H9 (cell line): Measurements from ENCODE around the gene TRAF2. TPM values are rescaled to one million over a fixed set of nuclear protein-coding genes. Genes with fewer than 3 reads are reported as not detected.

Source experiments
- DNase-seq: peaks from one replicate; pipeline ENCODE4 v3.0.0-alpha.2; 2017
- H2AFZ ChIP-seq: one replicate; pipeline ENCODE4 v1.6.1; 2013; ENCODE audit warnings: mild to moderate bottlenecking, low read length, control low read depth, moderate library complexity
- H2AK5ac ChIP-seq: 2 replicates; pipeline ENCODE4 v1.6.1; 2013; ENCODE audit warnings: low read length, control low read depth, mixed read lengths; ENCODE audit not compliant: insufficient read length
- H2BK120ac ChIP-seq: one replicate; pipeline ENCODE4 v1.6.1; 2013; ENCODE audit warnings: low read depth, mild to moderate bottlenecking, low read length, control low read depth, inconsistent platforms; ENCODE audit not compliant: poor library complexity, severe bottlenecking
- H2BK12ac ChIP-seq: 2 replicates; pipeline ENCODE4 v1.6.1; 2013; ENCODE audit warnings: low read length, control low read depth, mixed read lengths, low read depth; ENCODE audit not compliant: insufficient read length
- H2BK15ac ChIP-seq: 2 replicates; pipeline ENCODE4 v1.6.1; 2013; ENCODE audit warnings: low read depth, low read length, control low read depth
- H2BK20ac ChIP-seq: one replicate; pipeline ENCODE4 v1.6.1; 2013; ENCODE audit warnings: low read depth, mild to moderate bottlenecking, low read length, control low read depth, inconsistent platforms; ENCODE audit not compliant: poor library complexity, severe bottlenecking
- H2BK5ac ChIP-seq: 2 replicates; pipeline ENCODE4 v1.6.1; 2013; ENCODE audit warnings: low read length, control low read depth, mixed read lengths; ENCODE audit not compliant: insufficient read length
- H3K14ac ChIP-seq: 2 replicates; pipeline ENCODE4 v1.6.1; 2013; ENCODE audit warnings: low read length, control low read depth; ENCODE audit not compliant: insufficient read depth
- H3K18ac ChIP-seq: 2 replicates; pipeline ENCODE4 v1.6.1; 2013; ENCODE audit warnings: low read depth, mild to moderate bottlenecking, mixed read lengths, low read length, control low read depth; ENCODE audit not compliant: insufficient read length
- H3K23ac ChIP-seq: 2 replicates; pipeline ENCODE4 v1.6.1; 2013; ENCODE audit warnings: low read length, control low read depth, mixed read lengths, low read depth; ENCODE audit not compliant: insufficient read length
- H3K23me2 ChIP-seq: 2 replicates; pipeline ENCODE4 v1.6.1; 2013; ENCODE audit warnings: low read depth, mild to moderate bottlenecking, mixed read lengths, low read length, control low read depth; ENCODE audit not compliant: insufficient read length, poor library complexity, severe bottlenecking
- H3K27ac ChIP-seq: 2 replicates; pipeline ENCODE4 v1.5.1; 2013; ENCODE audit warnings: low read length, control low read depth, mixed read lengths, low read depth; ENCODE audit not compliant: insufficient read length
- H3K27me3 ChIP-seq: 2 replicates; pipeline ENCODE4 v1.6.1; 2013; ENCODE audit warnings: low read length, control low read depth, inconsistent platforms; ENCODE audit not compliant: insufficient read depth
- H3K4ac ChIP-seq: 2 replicates; pipeline ENCODE4 v1.6.1; 2013; ENCODE audit warnings: low read depth, mild to moderate bottlenecking, control low read depth, inconsistent platforms, low read length, moderate library complexity
- H3K4me1 ChIP-seq: 2 replicates; pipeline ENCODE4 v1.6.1; 2013; ENCODE audit warnings: low read length, control low read depth, inconsistent platforms; ENCODE audit not compliant: insufficient read depth
- H3K4me2 ChIP-seq: 2 replicates; pipeline ENCODE4 v1.6.1; 2013; ENCODE audit warnings: low read length, control low read depth, mixed read lengths; ENCODE audit not compliant: insufficient read length, insufficient read depth
- H3K56ac ChIP-seq: 2 replicates; pipeline ENCODE4 v1.6.1; 2013; ENCODE audit warnings: low read depth, mild to moderate bottlenecking, mixed read lengths, low read length, control low read depth; ENCODE audit not compliant: insufficient read length
- H3K79me1 ChIP-seq: 2 replicates; pipeline ENCODE4 v1.6.1; 2013; ENCODE audit warnings: low read depth, mild to moderate bottlenecking, moderate library complexity, low read length, control low read depth, inconsistent platforms; ENCODE audit not compliant: insufficient read depth, poor library complexity, severe bottlenecking
- H3K79me2 ChIP-seq: 2 replicates; pipeline ENCODE4 v1.6.1; 2013; ENCODE audit warnings: low read length, control low read depth, inconsistent platforms; ENCODE audit not compliant: insufficient read depth
- H3K9ac ChIP-seq: 2 replicates; pipeline ENCODE4 v1.6.1; 2013; ENCODE audit warnings: low read length, control low read depth, mixed read lengths; ENCODE audit not compliant: insufficient read length; ENCODE audit errors: extremely low read depth
- H3K9me3 ChIP-seq: one replicate; pipeline ENCODE4 v1.6.1; 2013; ENCODE audit warnings: low read depth, low read length, inconsistent platforms; ENCODE audit not compliant: control insufficient read depth
- H3T11ph ChIP-seq: one replicate; pipeline ENCODE4 v1.6.1; 2013; ENCODE audit warnings: mild to moderate bottlenecking, low read length, control low read depth, inconsistent platforms
- H4K20me1 ChIP-seq: one replicate; pipeline ENCODE4 v1.6.1; 2013; ENCODE audit not compliant: control insufficient read depth, insufficient read length, insufficient read depth
- H4K5ac ChIP-seq: 2 replicates; pipeline ENCODE4 v1.6.1; 2013; ENCODE audit warnings: low read depth, mild to moderate bottlenecking, mixed read lengths, low read length, control low read depth; ENCODE audit not compliant: insufficient read length
- H4K8ac ChIP-seq: replicated peaks from 2 replicates; pipeline ENCODE4 v1.6.1; 2013; ENCODE audit warnings: low read length, control low read depth, mixed read lengths, low read depth; ENCODE audit not compliant: insufficient read length
- H4K91ac ChIP-seq: 2 replicates; pipeline ENCODE4 v1.6.1; 2013; ENCODE audit warnings: low read depth, mild to moderate bottlenecking, moderate library complexity, mixed read lengths, low read length, control low read depth; ENCODE audit not compliant: insufficient read length
- H3K27ac Mint-ChIP-seq, 3 experiments: 2 replicates in 2 of 3; 3 replicates in 1 of 3; pipeline ENCODE4 v1.8.0; 2020 to 2021; ENCODE audit warnings: mixed read lengths in 3 of 3, mild to moderate bottlenecking in 1 of 3, moderate library complexity in 1 of 3
- H3K27me3 Mint-ChIP-seq: 2 replicates; pipeline ENCODE4 v1.8.0; 2021; ENCODE audit warnings: low read depth, mild to moderate bottlenecking, moderate library complexity, mixed read lengths
- H3K36me3 Mint-ChIP-seq, 3 experiments: 2 replicates in 2 of 3; 3 replicates in 1 of 3; pipeline ENCODE4 v1.8.0; 2020 to 2021; ENCODE audit warnings: low read depth in 3 of 3, mixed read lengths in 3 of 3; ENCODE audit not compliant: insufficient read depth in 1 of 3
- H3K4me1 Mint-ChIP-seq, 2 experiments: 2 replicates each; pipeline ENCODE4 v1.8.0; 2020; ENCODE audit warnings: mixed read lengths in 2 of 2
- H3K4me3 Mint-ChIP-seq, 2 experiments: 2 replicates in 1 of 2; 3 replicates in 1 of 2; pipeline ENCODE4 v1.8.0; 2020 to 2021; ENCODE audit warnings: mild to moderate bottlenecking in 2 of 2, mixed read lengths in 2 of 2, moderate library complexity in 1 of 2
- H3K9me3 Mint-ChIP-seq, 2 experiments: 2 replicates in 1 of 2; 3 replicates in 1 of 2; pipeline ENCODE4 v1.8.0; 2020; ENCODE audit warnings: mild to moderate bottlenecking in 2 of 2, mixed read lengths in 2 of 2, moderate library complexity in 1 of 2
- WGBS: extraction: QIAGEN DNeasy Blood & Tissue Kit; methylation state at CpG from one replicate; pipeline ENCODE4 v1.1.7; 2013; ENCODE audit warnings: missing lambda C conversion rate, low lambda C conversion rate, mixed read lengths; ENCODE audit not compliant: insufficient read length; ENCODE audit errors: extremely low coverage; 5-methylcytosine and 5-hydroxymethylcytosine counted together
- total RNA-seq: library from RNA; stranded (reverse); gene quantifications from 2 replicates; pipeline ENCODE4 v1.2.1, GENCODE V29; 2021
- TF ChIP-seq, protein P1 (sequence below): fragments of 200-600 bp; sonication (generic); conservative IDR thresholded peaks from 3 replicates; pipeline ENCODE4 v1.8.0; 2021; ENCODE audit warnings: antibody characterized with exemption, mild to moderate bottlenecking

Gene TRAF2
- total RNA-seq, 1 experiment from 2014 or later, result 48.8 TPM

DNA sequence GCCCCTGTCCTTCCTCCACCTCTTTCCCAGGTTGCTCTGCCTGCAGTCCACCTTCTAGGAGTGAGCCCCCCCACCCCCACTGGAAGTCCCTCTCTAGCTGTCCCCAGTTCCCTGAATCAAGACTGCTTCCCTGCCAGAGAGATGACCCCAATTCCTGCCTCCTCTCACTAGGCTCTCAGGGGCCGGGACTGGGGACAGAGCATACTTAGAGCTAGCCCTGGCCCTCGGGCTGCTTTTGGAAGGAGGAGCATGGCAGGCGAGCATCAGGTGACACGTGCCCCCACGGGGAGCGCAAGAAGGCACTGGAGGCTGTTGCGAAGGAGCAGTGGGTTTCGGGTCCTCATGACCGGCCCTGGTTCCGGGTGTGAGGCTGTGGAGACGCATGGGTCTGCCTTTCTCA is 9.7 kb downstream of the TRAF2 start:
- Histone ChIP-seq H4K91ac (no peak overlapping the region), H3K9ac (no peak overlapping the region), H4K8ac (no peak overlapping the region), H3K4ac (no peak overlapping the region), H3K56ac (no peak overlapping the region), H2BK15ac (no peak overlapping the region), H3K4me1 (no peaks in the 10 kb centered on the region), H2AFZ (no peak overlapping the region), H2AK5ac (no peak overlapping the region), H3K79me2 (no peaks in the 10 kb centered on the region; the same call in 1 of the 2 replicates), H2BK12ac (no peak overlapping the region), H3K27ac (no peak overlapping the region), H3T11ph (no peak overlapping the region), H2BK5ac (no peak overlapping the region), H3K4me2 (no peak overlapping the region), H3K18ac (no peak overlapping the region), H2BK20ac (no peak overlapping the region), H2BK120ac (no peak overlapping the region), H3K23me2 (no peaks in the 10 kb centered on the region), H3K9me3 (no peaks in the 10 kb centered on the region), H3K14ac (no peak overlapping the region), H3K27me3 (no peaks in the 10 kb centered on the region), H3K23ac (no peak overlapping the region), H3K79me1 (peaks cover 8% of the 10 kb centered on the region), H4K5ac (no peak overlapping the region), H4K20me1 (no peaks in the 10 kb centered on the region)
- DNase-seq, result no peak
- Mint-ChIP-seq H3K4me3 (no peak overlapping the region), H3K27me3 (no peaks in the 10 kb centered on the region; the same call in 1 of the 2 replicates), H3K4me1 (peaks cover 5 to 12% of the 10 kb centered on the region in 2 experiments; a peak in 3 of 4 replicates), H3K27ac (peak overlapping the region in 2 of 3 experiments; percentile 34 to 55; a peak in 3 of 7 replicates), H3K36me3 (peaks cover 26 to 50% (median 44%) of the 10 kb centered on the region in 3 experiments; a peak in 6 of 7 replicates), H3K9me3 (no peaks in the 10 kb centered on the region)
- TF ChIP-seq, protein P1, sequence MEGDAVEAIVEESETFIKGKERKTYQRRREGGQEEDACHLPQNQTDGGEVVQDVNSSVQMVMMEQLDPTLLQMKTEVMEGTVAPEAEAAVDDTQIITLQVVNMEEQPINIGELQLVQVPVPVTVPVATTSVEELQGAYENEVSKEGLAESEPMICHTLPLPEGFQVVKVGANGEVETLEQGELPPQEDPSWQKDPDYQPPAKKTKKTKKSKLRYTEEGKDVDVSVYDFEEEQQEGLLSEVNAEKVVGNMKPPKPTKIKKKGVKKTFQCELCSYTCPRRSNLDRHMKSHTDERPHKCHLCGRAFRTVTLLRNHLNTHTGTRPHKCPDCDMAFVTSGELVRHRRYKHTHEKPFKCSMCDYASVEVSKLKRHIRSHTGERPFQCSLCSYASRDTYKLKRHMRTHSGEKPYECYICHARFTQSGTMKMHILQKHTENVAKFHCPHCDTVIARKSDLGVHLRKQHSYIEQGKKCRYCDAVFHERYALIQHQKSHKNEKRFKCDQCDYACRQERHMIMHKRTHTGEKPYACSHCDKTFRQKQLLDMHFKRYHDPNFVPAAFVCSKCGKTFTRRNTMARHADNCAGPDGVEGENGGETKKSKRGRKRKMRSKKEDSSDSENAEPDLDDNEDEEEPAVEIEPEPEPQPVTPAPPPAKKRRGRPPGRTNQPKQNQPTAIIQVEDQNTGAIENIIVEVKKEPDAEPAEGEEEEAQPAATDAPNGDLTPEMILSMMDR, result no peak
- WGBS, result no CpG with 5 or more reads among the region's 11 CpGs
